A673 (cell line): ENCODE data around the gene SPATA24. TPM values are rescaled to one million over a fixed set of nuclear protein-coding genes. Genes with fewer than 3 reads are reported as not detected.

Experiments
- BruUV-seq: library from RNA; stranded (reverse); fragments of 400-500 nt; replicated peaks from 2 replicates; lab custom pipeline; 2021; lab: Mats Ljungman, UMichigan
- CTCF ChIA-PET: fragments of 300-600 bp; sonication (Branson Sonifier 250); formaldehyde crosslinking; loops from one replicate; lab custom pipeline; 2022; ENCODE audit warnings: antibody characterized with exemption; lab: Charles Lee
- POLR2A ChIA-PET: fragments of 300-600 bp; sonication (Branson Sonifier 250); formaldehyde crosslinking; loops from one replicate; lab custom pipeline; 2022; ENCODE audit warnings: antibody characterized with exemption; ENCODE audit not compliant: low non-redundant PET; lab: Charles Lee
- DNase-seq: peaks from one replicate; pipeline ENCODE4 v3.0.0-alpha.2; 2015; ENCODE audit warnings: low spot score
- H3K27ac ChIP-seq: fragments of 200-600 bp; sonication (generic); 2 replicates; pipeline ENCODE4 v1.5.1; 2016; ENCODE audit warnings: mixed run types, low read depth, mild to moderate bottlenecking, mixed read lengths, antibody characterized with exemption, low read length; ENCODE audit not compliant: poor library complexity, severe bottlenecking
- H3K27me3 ChIP-seq: fragments of 200-600 bp; sonication (generic); replicated peaks from 2 replicates; pipeline ENCODE4 v1.6.1; 2017; ENCODE audit warnings: mixed run types, low read depth, mild to moderate bottlenecking, mixed read lengths, antibody characterized with exemption, low read length; ENCODE audit not compliant: insufficient read depth, poor library complexity
- H3K36me3 ChIP-seq: fragments of 200-600 bp; sonication (generic); 2 replicates; pipeline ENCODE4 v1.6.1; 2016; ENCODE audit warnings: mixed run types, mild to moderate bottlenecking, mixed read lengths, antibody characterized with exemption, low read length; ENCODE audit not compliant: insufficient read depth, poor library complexity, severe bottlenecking
- H3K4me1 ChIP-seq: fragments of 200-600 bp; sonication (generic); 2 replicates; pipeline ENCODE4 v1.6.1; 2017; ENCODE audit warnings: mixed run types, mild to moderate bottlenecking, mixed read lengths, antibody characterized with exemption, low read length; ENCODE audit not compliant: insufficient read depth, poor library complexity, severe bottlenecking
- H3K4me3 ChIP-seq: fragments of 200-600 bp; sonication (generic); 2 replicates; pipeline ENCODE4 v1.5.1; 2016; ENCODE audit warnings: low read depth, mixed run types, mild to moderate bottlenecking, mixed read lengths, low read length; ENCODE audit not compliant: poor library complexity, severe bottlenecking
- H3K9me3 ChIP-seq: fragments of 200-600 bp; sonication (generic); 2 replicates; pipeline ENCODE4 v1.6.1; 2016; ENCODE audit warnings: mixed run types, low read depth, mild to moderate bottlenecking, mixed read lengths, antibody characterized with exemption, low read length; ENCODE audit not compliant: poor library complexity, severe bottlenecking
- EZH2 ChIP-seq: fragments of 200-600 bp; sonication (generic); IDR thresholded peaks from 2 replicates; pipeline ENCODE4 v1.6.1; 2017; ENCODE audit warnings: borderline replicate concordance, low read depth, mild to moderate bottlenecking, mixed read lengths, antibody characterized with exemption, low read length; ENCODE audit not compliant: poor library complexity, severe bottlenecking
- intact Hi-C: fragments of 100-400 bp; cut with micrococcal nuclease; formaldehyde crosslinking; loops from one replicate; pipeline ENCODE4 v1.10.0; 2022; ENCODE audit not compliant: unreplicated experiment
- total RNA-seq: library from RNA; stranded (reverse); gene quantifications from 2 replicates; pipeline ENCODE4 v1.2.3, GENCODE V29; 2021
- TF ChIP-seq, protein P1 (sequence below): fragments of 300-800, 200-600 bp; sonication (generic); conservative IDR thresholded peaks from 2 replicates; pipeline ENCODE4 v1.5.1; 2017; ENCODE audit warnings: low read depth, mild to moderate bottlenecking, antibody characterized with exemption, low read length, moderate library complexity, mixed read lengths

SPATA24 gene
- total RNA-seq, 1 experiment from 2014 or later, result 4.2 TPM

DNA sequence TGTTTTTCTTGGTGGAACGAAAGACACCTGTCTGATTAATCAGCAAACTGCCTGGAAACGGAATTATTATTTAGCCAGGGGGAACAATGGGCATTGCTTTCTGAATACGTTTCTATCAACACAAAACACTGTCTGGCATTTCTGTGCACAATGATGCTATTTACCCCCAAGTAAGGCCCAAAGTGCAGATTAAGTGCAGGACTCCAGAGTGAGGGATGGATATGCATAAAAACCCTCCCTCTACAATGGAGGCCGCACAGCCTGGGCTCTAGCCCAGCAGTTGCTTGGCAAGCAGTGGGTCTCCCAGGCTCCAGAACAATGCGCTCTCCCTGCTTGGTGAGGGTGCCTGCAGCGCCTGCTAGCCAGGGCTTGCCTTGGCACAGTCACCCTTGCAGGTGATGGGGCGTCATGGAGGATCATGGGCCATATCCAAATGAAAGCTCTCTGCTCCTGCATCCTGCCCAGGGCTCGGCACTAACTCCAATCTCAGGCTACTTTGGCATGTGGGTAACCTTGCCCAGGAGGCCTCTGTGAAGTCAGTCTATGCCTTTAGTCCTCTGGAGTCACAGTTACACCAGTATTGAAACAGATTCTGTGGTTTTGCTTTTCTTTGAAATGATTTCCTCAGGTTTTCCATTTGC lies 11.5 kb upstream of the SPATA24 start:
- TF ChIP-seq, protein P1, sequence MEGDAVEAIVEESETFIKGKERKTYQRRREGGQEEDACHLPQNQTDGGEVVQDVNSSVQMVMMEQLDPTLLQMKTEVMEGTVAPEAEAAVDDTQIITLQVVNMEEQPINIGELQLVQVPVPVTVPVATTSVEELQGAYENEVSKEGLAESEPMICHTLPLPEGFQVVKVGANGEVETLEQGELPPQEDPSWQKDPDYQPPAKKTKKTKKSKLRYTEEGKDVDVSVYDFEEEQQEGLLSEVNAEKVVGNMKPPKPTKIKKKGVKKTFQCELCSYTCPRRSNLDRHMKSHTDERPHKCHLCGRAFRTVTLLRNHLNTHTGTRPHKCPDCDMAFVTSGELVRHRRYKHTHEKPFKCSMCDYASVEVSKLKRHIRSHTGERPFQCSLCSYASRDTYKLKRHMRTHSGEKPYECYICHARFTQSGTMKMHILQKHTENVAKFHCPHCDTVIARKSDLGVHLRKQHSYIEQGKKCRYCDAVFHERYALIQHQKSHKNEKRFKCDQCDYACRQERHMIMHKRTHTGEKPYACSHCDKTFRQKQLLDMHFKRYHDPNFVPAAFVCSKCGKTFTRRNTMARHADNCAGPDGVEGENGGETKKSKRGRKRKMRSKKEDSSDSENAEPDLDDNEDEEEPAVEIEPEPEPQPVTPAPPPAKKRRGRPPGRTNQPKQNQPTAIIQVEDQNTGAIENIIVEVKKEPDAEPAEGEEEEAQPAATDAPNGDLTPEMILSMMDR, result no peak
- TF ChIP-seq EZH2, result no peak
- no peaks in the 10 kb centered on the region for H3K27me3 ChIP-seq
- no peak overlapping the region for H3K27ac ChIP-seq
- ChIA-PET CTCF (no interaction called here), POLR2A (no interaction called here)
- no peaks in the 10 kb centered on the region for H3K4me1 ChIP-seq
- intact Hi-C loops, result no loop called here
- H3K4me3 ChIP-seq, result no peak overlapping the region
- no TSS peak for BruUV-seq
- no peak for DNase-seq
- no peaks in the 10 kb centered on the region for H3K9me3 ChIP-seq
- no peaks in the 10 kb centered on the region for H3K36me3 ChIP-seq

DNA sequence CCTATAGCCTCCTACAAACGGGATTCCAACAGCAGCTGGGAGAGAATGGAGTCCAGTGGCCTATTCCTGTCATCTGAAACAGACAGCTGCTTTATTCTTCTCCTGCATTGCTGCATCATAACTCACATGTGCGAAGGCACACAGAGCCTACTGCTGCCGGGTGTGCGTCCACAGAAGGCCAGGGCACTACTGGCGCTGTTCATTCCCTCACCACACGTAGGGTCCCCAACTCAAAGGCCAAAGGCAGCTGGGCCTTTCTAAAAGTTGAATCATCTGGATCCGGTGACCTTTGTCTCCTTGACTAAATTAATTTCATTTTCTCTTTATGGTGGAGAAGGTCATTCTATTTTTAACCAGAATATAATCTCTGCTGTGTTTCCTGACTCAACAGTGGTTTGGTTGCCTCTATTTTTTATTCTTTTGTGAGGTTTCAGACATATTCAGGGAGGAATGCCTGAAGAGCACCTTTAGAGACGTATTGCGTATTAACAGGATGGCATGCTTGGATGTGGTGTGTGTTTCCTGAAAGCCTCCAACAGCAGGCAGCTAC lies 10.8 kb upstream of the SPATA24 start:
- H3K36me3 ChIP-seq, result no peaks in the 10 kb centered on the region
- CTCF ChIA-PET, result no interaction called here
- intact Hi-C loops, result no loop called here
- TF ChIP-seq, protein P1, result no peak
- no peak for TF ChIP-seq EZH2
- BruUV-seq, result no TSS peak
- no peaks in the 10 kb centered on the region for H3K4me1 ChIP-seq
- H3K9me3 ChIP-seq, result no peaks in the 10 kb centered on the region
- POLR2A ChIA-PET, result no interaction called here
- no peak overlapping the region for H3K27ac ChIP-seq
- H3K4me3 ChIP-seq, result no peak overlapping the region
- no peaks in the 10 kb centered on the region for H3K27me3 ChIP-seq
- no peak for DNase-seq

DNA sequence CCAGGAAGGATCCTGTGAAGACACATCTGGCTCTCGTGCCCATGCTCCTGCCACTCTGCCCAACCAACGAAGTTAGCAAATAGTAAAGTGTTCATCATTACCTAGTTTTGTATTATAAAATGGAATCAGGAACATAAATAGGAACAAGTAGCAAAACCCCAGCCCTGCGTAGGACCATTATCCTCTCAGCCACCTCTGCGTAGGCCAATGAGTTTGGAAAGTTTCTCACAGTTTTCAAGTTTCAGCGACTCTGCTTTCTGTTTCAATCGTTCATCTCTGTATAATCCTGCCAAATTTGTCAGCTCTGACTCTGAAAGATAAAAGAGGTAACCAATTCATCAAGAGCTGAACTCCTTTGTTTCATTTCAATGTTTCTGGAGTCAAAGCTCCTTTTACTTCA lies 10.1 kb upstream of the SPATA24 start:
- DNase-seq, result no peak
- ChIA-PET POLR2A (no interaction called here), CTCF (no interaction called here)
- no peak for TF ChIP-seq EZH2
- TF ChIP-seq, protein P1, result no peak
- H3K27ac ChIP-seq, result no peak overlapping the region
- no peaks in the 10 kb centered on the region for H3K9me3 ChIP-seq
- no peaks in the 10 kb centered on the region for H3K4me1 ChIP-seq
- no peaks in the 10 kb centered on the region for H3K27me3 ChIP-seq
- H3K36me3 ChIP-seq, result no peaks in the 10 kb centered on the region
- intact Hi-C loops, result no loop called here
- no TSS peak for BruUV-seq
- H3K4me3 ChIP-seq, result no peak overlapping the region
